OCI-LY7 (cell line): ENCODE data around the gene DRD4. TPM values are rescaled to one million over a fixed set of nuclear protein-coding genes. Genes with fewer than 3 reads are reported as not detected.

Source experiments
- BruUV-seq: library from RNA; stranded (reverse); fragments of 400-500 nt; replicated peaks from 2 replicates; lab custom pipeline; 2021; lab: Mats Ljungman, UMichigan
- CTCF ChIA-PET: fragments of 300-600 bp; sonication (Branson Sonifier 250); formaldehyde crosslinking; loops from one replicate; lab custom pipeline; 2022; ENCODE audit warnings: antibody characterized with exemption; ENCODE audit not compliant: unreplicated experiment; lab: Charles Lee
- POLR2A ChIA-PET: fragments of 300-600 bp; sonication (Branson Sonifier 250); formaldehyde crosslinking; loops from one replicate; lab custom pipeline; 2022; ENCODE audit warnings: antibody characterized with exemption; lab: Charles Lee
- DNase-seq: peaks from one replicate; pipeline ENCODE4 v3.0.0-alpha.2; 2015; ENCODE audit warnings: low spot score
- H2AFZ ChIP-seq: fragments of 200-600 bp; sonication (generic), shearing (Covaris generic); 2 replicates; pipeline ENCODE4 v1.6.1; 2014; ENCODE audit warnings: mild to moderate bottlenecking, antibody characterized with exemption, low read length, moderate library complexity
- H3K27ac ChIP-seq: fragments of 200-600 bp; sonication (generic); 2 replicates; pipeline ENCODE4 v1.5.1; 2014; ENCODE audit warnings: mixed run types, low read depth, mild to moderate bottlenecking, moderate library complexity, low read length, inconsistent platforms; ENCODE audit not compliant: poor library complexity, severe bottlenecking
- H3K36me3 ChIP-seq: fragments of 200-600 bp; sonication (generic); 2 replicates; pipeline ENCODE4 v1.6.1; 2014; ENCODE audit warnings: mild to moderate bottlenecking, antibody characterized with exemption, low read length, moderate library complexity, mixed read lengths; ENCODE audit not compliant: insufficient read depth
- H3K4me1 ChIP-seq: fragments of 200-600 bp; sonication (generic); 2 replicates; pipeline ENCODE4 v1.5.1; 2014; ENCODE audit warnings: mild to moderate bottlenecking, low read length; ENCODE audit not compliant: insufficient read depth, poor library complexity, severe bottlenecking
- H3K4me2 ChIP-seq: fragments of 200-600 bp; sonication (generic); 2 replicates; pipeline ENCODE4 v1.6.1; 2014; ENCODE audit warnings: mild to moderate bottlenecking, low read length
- H3K4me3 ChIP-seq: fragments of 200-600 bp; sonication (generic); 2 replicates; pipeline ENCODE4 v1.5.1; 2014; ENCODE audit warnings: mild to moderate bottlenecking, low read depth, low read length; ENCODE audit not compliant: poor library complexity, severe bottlenecking
- H3K79me2 ChIP-seq: fragments of 200-600 bp; sonication (generic); 2 replicates; pipeline ENCODE4 v1.6.1; 2016; ENCODE audit warnings: low read depth, mild to moderate bottlenecking, low read length, moderate library complexity, mixed read lengths; ENCODE audit not compliant: insufficient read depth
- H3K9me2 ChIP-seq: fragments of 200-600 bp; sonication (generic); 2 replicates; pipeline ENCODE4 v1.6.1; 2016; ENCODE audit warnings: mild to moderate bottlenecking, low read length, mixed read lengths; ENCODE audit not compliant: insufficient read depth
- H3K9me3 ChIP-seq: fragments of 200-600 bp; sonication (generic); 2 replicates; pipeline ENCODE4 v1.6.1; 2014; ENCODE audit warnings: mild to moderate bottlenecking, mixed run types, low read length, mixed read lengths
- H4K20me1 ChIP-seq: fragments of 200-600 bp; sonication (generic); 2 replicates; pipeline ENCODE4 v1.6.1; 2014; ENCODE audit warnings: mild to moderate bottlenecking, antibody characterized with exemption, low read length, moderate library complexity, mixed read lengths; ENCODE audit not compliant: insufficient read depth
- EZH2phosphoT487 ChIP-seq: fragments of 200-600 bp; sonication (generic); IDR thresholded peaks from 2 replicates; pipeline ENCODE4 v1.6.1; 2018; ENCODE audit warnings: low read depth, borderline replicate concordance, mild to moderate bottlenecking, mixed run types, antibody characterized with exemption, low read length, moderate library complexity, mixed read lengths
- intact Hi-C: fragments of 100-400 bp; cut with micrococcal nuclease; formaldehyde crosslinking; loops from one replicate; pipeline ENCODE4 v1.10.0; 2022; ENCODE audit not compliant: unreplicated experiment
- total RNA-seq, 2 experiments: library from RNA; depleted of rRNA in 1 of 2; stranded (reverse); fragments of >200 nt in 1 of 2; shearing (Covaris generic) in 1 of 2; gene quantifications; 2 replicates each; pipeline ENCODE4 v1.2.3, GENCODE V29; 2014 to 2022
- TF ChIP-seq, protein P1 (sequence below): fragments of 200-600 bp; sonication (generic); conservative IDR thresholded peaks from 2 replicates; pipeline ENCODE4 v1.5.1; 2014; ENCODE audit warnings: mild to moderate bottlenecking, antibody characterized with exemption, low read length, moderate library complexity, mixed read lengths

DRD4 gene
- total RNA-seq, 2 experiments from 2014 or later = 0.16 to 3.1 TPM

DNA sequence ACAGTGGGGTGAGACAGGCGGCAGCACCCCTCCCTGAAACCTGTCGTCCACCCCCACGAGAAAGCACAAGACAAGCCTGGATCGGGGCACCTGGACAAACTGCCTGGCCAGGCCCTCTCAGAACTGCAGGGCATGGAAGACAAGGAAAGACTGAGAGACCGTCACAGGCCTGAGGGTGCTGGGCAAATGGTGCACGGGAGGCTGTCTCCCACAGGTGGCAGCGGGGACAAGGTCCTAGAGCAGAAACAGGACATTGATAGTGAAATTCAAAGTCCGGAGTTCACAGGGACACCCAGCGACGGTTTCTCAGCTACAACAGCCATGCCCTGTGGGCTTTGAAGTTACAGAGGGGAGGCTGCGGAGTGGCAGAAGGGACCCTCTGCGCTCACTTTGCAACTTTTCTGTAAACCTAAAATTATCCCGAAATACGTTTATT is 20.6 kb downstream of the DRD4 start:
- no peak overlapping the region for H3K4me2 ChIP-seq
- H3K27ac ChIP-seq = no peak overlapping the region
- CTCF ChIA-PET = no interaction called here
- no peak overlapping the region for H2AFZ ChIP-seq
- no peaks in the 10 kb centered on the region for H3K9me2 ChIP-seq
- no peaks in the 10 kb centered on the region for H3K79me2 ChIP-seq
- BruUV-seq = no TSS peak
- no peak for TF ChIP-seq EZH2phosphoT487
- TF ChIP-seq, protein P1, sequence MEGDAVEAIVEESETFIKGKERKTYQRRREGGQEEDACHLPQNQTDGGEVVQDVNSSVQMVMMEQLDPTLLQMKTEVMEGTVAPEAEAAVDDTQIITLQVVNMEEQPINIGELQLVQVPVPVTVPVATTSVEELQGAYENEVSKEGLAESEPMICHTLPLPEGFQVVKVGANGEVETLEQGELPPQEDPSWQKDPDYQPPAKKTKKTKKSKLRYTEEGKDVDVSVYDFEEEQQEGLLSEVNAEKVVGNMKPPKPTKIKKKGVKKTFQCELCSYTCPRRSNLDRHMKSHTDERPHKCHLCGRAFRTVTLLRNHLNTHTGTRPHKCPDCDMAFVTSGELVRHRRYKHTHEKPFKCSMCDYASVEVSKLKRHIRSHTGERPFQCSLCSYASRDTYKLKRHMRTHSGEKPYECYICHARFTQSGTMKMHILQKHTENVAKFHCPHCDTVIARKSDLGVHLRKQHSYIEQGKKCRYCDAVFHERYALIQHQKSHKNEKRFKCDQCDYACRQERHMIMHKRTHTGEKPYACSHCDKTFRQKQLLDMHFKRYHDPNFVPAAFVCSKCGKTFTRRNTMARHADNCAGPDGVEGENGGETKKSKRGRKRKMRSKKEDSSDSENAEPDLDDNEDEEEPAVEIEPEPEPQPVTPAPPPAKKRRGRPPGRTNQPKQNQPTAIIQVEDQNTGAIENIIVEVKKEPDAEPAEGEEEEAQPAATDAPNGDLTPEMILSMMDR = no peak
- H3K36me3 ChIP-seq = peaks cover 58% of the 10 kb centered on the region
- POLR2A ChIA-PET = interaction anchor here (0.5 to 1.2 kb wide), 2 partner anchors 58 to 65 kb away, joined by 3 to 8 read pairs; no protein-coding TSS in a partner anchor
- no peaks in the 10 kb centered on the region for H4K20me1 ChIP-seq
- H3K4me1 ChIP-seq = peaks cover 9% of the 10 kb centered on the region
- no peak for DNase-seq
- H3K4me3 ChIP-seq = no peak overlapping the region
- intact Hi-C loops = no loop called here
- H3K9me3 ChIP-seq = no peaks in the 10 kb centered on the region

DNA sequence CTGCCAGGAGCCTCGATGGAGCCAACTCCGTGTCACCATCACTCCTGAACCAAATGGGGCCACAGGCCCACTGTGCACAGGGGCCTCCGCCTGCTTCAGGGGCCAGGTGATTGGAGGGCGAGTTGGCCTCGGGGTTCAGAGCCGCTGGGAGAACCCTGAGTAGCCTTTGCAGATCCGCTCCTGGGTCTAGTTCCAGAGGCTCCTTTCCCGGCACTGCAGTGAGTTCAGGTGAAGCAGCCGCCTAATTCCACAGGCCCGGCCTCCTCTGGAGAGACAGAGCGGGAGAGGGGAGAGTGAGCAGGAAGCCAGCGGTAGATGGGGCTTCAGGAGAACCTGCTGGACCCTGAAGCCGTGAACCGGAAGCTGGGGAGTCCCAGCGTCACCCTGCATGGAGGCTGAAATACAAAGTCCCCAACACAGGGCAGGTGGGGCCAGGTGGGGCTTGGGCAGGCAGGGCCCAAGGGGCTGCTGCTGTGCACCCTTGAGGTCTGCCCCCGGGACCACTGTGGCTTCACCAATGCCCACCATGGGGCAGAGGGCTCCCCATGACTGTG is 22.5 kb downstream of the DRD4 start:
- peaks cover 55% of the 10 kb centered on the region for H3K36me3 ChIP-seq
- TF ChIP-seq, protein P1 = no peak
- intact Hi-C loops = no loop called here
- H3K9me3 ChIP-seq = no peaks in the 10 kb centered on the region
- BruUV-seq = no TSS peak
- CTCF ChIA-PET = no interaction called here
- H4K20me1 ChIP-seq = no peaks in the 10 kb centered on the region
- H3K4me2 ChIP-seq = no peak overlapping the region
- H3K27ac ChIP-seq = no peak overlapping the region
- H3K79me2 ChIP-seq = no peaks in the 10 kb centered on the region
- POLR2A ChIA-PET = interaction anchor here (0.6 kb wide), 1 partner anchor 38 kb away, joined by 3 read pairs; no protein-coding TSS in a partner anchor
- peaks cover 9% of the 10 kb centered on the region for H3K4me1 ChIP-seq
- no peaks in the 10 kb centered on the region for H3K9me2 ChIP-seq
- H3K4me3 ChIP-seq = no peak overlapping the region
- no peak for DNase-seq
- H2AFZ ChIP-seq = no peak overlapping the region

DNA sequence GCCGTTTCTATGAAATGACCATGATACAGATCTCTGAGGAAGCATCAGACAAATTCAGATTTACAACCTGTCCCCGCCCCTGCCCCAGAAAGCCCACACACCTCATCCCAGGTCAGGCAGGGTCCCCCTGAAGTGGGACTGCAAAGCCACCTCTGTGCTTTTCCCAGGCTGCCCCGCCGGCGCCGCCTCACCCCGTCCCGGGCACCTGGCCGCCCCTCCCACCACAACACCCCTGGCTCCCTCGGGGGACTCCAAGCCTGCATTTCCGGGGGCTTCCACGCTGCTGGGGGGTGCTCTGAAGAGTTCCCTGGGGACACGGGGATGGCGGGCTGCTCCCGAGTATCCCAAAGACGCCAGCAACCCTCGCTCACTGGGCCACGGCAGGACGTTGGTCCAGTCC is 23.2 kb downstream of the DRD4 start:
- DNase-seq = no peak
- TF ChIP-seq EZH2phosphoT487 = no peak
- TF ChIP-seq, protein P1 = no peak
- Histone ChIP-seq H4K20me1 (no peaks in the 10 kb centered on the region), H3K4me2 (no peak overlapping the region), H3K9me3 (no peaks in the 10 kb centered on the region), H3K9me2 (no peaks in the 10 kb centered on the region), H3K27ac (no peak overlapping the region), H3K79me2 (no peaks in the 10 kb centered on the region), H3K36me3 (peaks cover 58% of the 10 kb centered on the region; the same call in 1 of the 2 replicates), H3K4me1 (peaks cover 9% of the 10 kb centered on the region), H2AFZ (no peak overlapping the region), H3K4me3 (no peak overlapping the region)
- BruUV-seq = no TSS peak
- ChIA-PET POLR2A (no interaction called here), CTCF (interaction anchor here (0.5 kb wide), 1 partner anchor 116 kb away, joined by 3 read pairs; no protein-coding TSS in a partner anchor)
- intact Hi-C loops = no loop called here
